NCI-H748 (cell line): Measurements from ENCODE around the gene DTNBP1.

Source experiments
- DNase-seq: peaks from one replicate; lab custom pipeline; 2025; ENCODE audit not compliant: unreplicated experiment; lab: John Stamatoyannopoulos, UW

The DTNBP1 gene

GRCh38 chr6:15594512-15595259, 68.1 kb downstream of the DTNBP1 start:
- DNase-seq: no peak

DNA sequence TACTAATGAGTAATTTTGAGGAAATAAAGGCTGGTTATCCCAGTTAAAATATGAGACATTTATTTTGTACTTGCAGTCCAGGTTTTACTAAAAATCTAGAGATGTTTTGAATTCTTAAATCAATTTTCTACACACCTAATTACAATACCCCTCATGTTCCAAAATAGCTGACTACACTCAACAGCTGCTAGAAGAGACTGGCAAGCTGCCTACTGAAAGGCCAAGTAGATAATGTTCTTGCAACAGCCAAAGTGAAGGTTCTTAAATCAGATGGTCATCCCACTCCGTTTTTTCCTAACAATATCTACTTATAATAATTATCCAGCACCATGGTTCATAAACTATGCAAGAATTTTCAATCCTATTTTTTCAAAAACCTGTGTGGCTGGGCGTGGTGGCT, 69.0 kb downstream of the DTNBP1 start:
- no peak for DNase-seq

DNA sequence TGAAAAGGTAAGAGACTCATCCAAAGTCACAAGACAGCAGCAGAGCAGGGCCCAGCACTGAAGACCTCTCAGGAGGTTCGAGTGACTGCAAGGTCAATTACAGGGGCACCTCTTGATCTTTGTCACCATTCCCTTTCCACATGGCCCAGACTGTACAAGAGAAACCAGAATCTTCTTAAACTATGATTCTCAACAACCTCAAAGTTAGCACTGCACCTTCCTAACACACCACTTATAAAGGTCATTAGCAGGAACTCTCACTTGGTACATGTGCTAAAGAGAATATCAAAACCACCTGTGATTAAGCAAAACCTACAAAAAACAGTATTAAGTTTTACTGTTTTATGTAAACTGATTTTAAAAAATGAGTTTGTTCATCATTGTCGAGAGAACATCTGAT, 70.2 kb downstream of the DTNBP1 start:
- DNase-seq: no peak

DNA sequence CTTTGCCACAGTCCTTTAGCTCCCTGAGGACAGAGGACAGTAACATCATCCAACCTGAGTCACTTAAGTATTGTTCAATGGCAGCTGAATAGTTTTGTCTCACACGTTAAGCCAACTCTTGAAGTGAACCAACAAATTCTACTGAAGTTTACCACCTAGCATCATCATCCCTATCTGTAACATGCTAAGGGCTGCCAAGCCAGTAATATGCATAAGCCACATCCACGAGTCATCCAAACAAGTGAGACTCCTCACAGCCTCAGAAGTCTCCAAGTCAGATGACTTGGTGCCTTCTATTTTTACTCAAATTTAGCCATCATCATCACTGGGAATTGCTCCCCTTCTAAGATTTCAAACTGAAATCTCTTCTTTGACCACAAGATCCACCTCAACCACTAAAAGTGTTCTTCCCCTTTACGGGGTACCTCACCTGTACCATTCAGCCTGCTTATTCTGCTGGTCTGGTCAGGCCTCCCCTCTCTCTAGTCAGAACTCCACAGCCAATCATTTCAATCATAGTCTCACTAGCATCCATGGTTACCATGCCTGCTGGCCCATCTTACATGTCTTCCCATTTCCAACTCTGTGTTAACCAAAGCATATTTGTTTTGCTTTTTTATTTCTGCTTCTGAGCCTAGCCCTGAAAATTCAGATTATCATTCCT, 73.7 kb downstream of the DTNBP1 start:
- no peak for DNase-seq

GRCh38 chr6:15586503-15586902, 76.3 kb downstream of the DTNBP1 start:
- DNase-seq: no peak

- no peak for DNase-seq
These were observed 77.0 kb downstream of the DTNBP1 start for GRCh38 chr6:15585760-15586214.

DNA sequence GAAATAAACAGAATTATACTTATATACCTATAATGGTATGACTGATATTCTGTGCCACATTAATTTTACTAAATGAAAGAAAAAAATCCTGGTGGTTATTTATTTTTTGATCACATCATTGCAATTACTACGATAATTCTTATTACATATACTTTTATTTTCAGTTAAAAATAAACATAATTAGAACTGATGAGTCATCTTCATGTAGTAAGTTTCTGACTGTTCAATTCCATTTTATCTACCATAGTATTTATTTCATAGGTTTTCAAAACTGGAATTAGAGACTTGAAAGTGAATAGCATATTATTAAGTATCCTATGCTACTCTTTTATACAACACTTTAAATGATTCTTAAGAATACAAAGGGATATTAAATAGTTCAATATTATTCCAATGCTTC, 80.3 kb downstream of the DTNBP1 start:
- DNase-seq: no peak

- no peak for DNase-seq
These were observed 81.1 kb downstream of the DTNBP1 start for GRCh38 chr6:15581751-15582150.

DNA sequence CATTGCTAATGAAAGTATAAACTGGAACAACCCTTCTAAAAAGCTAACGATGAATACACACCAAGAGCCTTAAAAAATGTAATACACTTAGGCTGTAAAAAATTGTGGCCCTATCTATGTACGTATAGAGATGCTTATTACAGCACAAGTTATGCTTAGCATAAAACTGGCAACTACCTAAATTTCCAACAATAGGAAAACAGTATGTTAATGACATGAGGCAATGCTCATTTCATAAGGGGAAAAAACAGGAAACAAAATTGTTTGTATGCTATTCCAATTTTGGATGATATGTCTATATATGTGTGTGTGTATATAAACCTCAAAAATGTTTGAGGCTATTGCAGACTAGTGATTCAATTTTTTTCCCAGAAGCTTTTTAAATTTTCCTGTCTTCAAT, 82.5 kb downstream of the DTNBP1 start:
- no peak for DNase-seq

GRCh38 chr6:15578716-15579391, 84.0 kb downstream of the DTNBP1 start:
- DNase-seq: no peak

DNA sequence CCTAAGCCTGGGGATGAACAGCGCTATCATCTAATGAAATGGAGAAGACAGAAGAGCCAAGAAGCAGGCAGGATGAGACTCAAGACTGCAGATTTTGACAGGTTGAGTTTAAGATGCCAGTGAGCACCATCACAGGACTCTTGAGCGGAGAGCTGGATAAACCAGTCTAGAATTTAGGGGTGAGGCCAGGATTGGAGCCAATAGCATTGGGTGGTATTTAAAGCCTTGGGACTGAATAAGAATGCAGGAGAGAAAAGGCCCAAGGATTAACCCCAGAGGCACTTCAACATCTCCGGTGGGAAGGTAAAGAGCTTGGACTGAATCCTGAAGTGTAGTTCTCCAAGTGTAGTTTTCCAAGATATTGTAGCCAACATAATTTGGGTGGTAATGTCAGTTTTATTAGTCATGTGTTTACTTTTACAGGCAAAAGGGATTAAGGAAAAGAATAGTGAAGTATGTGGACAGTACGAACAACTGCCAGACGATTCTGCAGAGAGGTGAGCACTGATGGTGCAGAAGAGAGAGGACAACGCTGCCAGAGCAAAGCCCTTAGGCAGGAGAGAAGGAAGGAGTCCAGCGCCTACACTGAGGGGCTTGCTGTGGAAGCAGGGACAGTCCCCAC, 85.2 kb downstream of the DTNBP1 start:
- DNase-seq: no peak

GRCh38 chr6:15577106-15577505, 85.7 kb downstream of the DTNBP1 start:
- DNase-seq: no peak

DNA sequence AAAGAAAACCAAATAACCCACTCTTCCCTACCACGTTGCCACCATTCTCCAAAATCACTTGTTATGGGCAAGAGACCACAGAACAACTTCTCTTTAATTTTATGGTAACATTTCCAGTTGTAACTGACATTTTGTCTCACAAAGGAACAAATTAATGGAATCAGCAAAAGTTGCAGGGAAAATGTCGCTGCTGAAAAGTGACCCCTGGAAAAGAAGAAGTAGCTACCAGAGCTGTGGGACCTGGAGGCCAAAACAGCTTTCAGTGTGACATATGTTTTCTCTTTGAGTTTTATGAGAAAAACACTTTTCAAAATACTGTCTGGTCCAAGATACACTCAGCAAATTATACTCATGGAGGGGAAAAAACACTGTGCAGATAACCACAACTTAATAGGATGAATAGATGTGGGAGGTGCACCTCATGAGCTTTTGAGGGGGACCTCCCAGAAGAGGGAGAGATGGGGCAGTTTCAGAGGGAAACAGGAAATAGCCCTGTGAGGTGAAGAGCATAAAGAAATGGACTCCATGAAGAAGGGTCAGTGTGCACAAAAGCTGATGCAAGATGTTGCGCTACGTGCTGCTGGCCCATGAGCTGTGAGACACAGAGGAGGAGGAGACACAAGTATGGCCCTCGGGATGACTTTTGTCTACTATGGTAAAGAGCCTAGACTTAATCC, 87.3 kb downstream of the DTNBP1 start:
- no peak for DNase-seq

DNA sequence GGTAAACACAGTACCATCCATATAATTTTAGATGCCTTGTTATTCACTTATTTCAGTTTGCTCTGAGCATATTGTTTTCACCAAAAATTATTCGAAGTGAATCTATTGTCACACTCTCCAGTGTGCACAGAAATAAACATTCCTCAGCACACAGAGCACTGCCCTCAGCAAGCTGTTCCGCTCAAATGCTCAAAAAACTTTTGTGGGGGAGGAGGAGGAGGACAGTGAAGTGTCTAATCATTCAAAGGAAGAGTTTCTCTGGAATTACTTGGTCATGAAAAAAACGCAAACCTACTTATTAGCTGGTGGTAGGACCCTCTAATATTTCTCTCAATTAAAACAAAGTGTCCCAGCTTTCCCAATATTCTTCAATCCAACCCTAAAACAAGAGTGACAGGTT, 88.3 kb downstream of the DTNBP1 start:
- DNase-seq: no peak

GRCh38 chr6:15574023-15574422, 88.8 kb downstream of the DTNBP1 start:
- DNase-seq: no peak

DNA sequence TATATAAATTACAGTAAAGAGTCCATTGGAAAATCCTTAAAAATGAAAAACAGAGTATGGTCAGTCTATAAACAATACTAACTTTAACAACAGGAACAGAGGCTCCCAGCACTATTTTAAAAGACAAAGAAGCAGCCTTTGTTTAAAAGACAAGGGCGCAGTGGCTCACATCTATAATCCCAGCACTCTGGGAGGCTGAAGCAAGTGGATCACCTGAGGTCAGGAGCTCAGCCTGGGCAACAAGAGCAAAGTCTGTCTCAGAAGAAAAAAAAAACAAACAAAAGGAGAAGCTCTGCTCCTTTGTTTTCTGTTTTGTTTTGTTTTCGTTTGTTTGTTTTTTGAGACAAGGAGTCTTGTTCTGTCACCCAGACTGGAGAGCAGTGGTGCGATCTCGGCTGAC, 89.4 kb downstream of the DTNBP1 start:
- no peak for DNase-seq

- no peak for DNase-seq
These were observed 90.4 kb downstream of the DTNBP1 start for GRCh38 chr6:15572296-15573016.

DNA sequence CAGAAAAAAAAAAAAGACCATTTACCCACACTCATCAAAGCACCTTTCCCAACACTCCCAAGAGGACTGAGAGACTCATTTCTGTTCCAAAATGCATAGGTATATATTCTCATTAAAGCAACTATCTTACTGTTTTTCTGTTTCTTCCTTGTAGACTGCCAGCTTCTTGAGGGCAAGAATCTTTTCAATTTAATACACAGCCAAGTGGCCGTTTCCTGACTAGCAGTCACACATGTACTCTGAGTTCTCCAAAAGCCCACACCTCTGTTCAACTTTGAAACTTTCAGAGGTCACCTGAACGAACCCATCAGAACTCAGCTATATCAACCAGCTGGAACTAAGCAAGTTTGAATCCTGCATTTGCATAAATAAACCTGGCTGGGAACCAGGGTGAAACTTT, 92.7 kb downstream of the DTNBP1 start:
- no peak for DNase-seq

- DNase-seq: no peak
These were observed 93.5 kb downstream of the DTNBP1 start for GRCh38 chr6:15569035-15569995.
